ENCODE data around the gene SYT17. TPM values are rescaled to one million over a fixed set of nuclear protein-coding genes. Genes with fewer than 3 reads are reported as not detected.

The SYT17 gene
- total RNA-seq, 1 experiment from 2014 or later, result not detected

- H2AFZ ChIP-seq (ENCODE audit: low read length), result no peak overlapping the region
- no peaks in the 10 kb centered on the region for H3K9me3 ChIP-seq (ENCODE audit: low read length)
- H3K27me3 ChIP-seq (ENCODE audit: low read length), result no peaks in the 10 kb centered on the region
- H3K4me3 ChIP-seq (ENCODE audit: low read length), result no peak overlapping the region
- no peak overlapping the region for H3K9ac ChIP-seq (ENCODE audit: low read length)
- DNase-seq, result no peak
- no peak overlapping the region for H3K4me2 ChIP-seq (ENCODE audit: low read depth, low read length, poor library complexity, severe bottlenecking)
- H3K9me2 ChIP-seq (replicated peaks; ENCODE audit: insufficient read depth, low read length), result no peaks in the 10 kb centered on the region
- no peaks in the 10 kb centered on the region for H3K79me2 ChIP-seq (ENCODE audit: low read length)
- no peaks in the 10 kb centered on the region for H3K4me1 ChIP-seq (ENCODE audit: low read length)
- no peaks in the 10 kb centered on the region for H3K36me3 ChIP-seq (ENCODE audit: insufficient read depth, low read length)
- no peak overlapping the region for H3K27ac ChIP-seq (ENCODE audit: low read length)
- H4K20me1 ChIP-seq (ENCODE audit: insufficient read depth, low read depth, low read length), result no peaks in the 10 kb centered on the region
Observed at GRCh38 chr16:19287241-19287640, 119.2 kb downstream of the SYT17 start.

- Histone ChIP-seq H3K9me2 (replicated peaks; ENCODE audit: insufficient read depth, low read length) (no peaks in the 10 kb centered on the region), H3K27me3 (ENCODE audit: low read length) (no peaks in the 10 kb centered on the region), H3K27ac (ENCODE audit: low read length) (no peak overlapping the region), H3K36me3 (ENCODE audit: insufficient read depth, low read length) (no peaks in the 10 kb centered on the region), H3K9me3 (ENCODE audit: low read length) (no peaks in the 10 kb centered on the region), H3K4me2 (ENCODE audit: low read depth, low read length, poor library complexity, severe bottlenecking) (no peak overlapping the region), H4K20me1 (ENCODE audit: insufficient read depth, low read depth, low read length) (no peaks in the 10 kb centered on the region), H2AFZ (ENCODE audit: low read length) (no peak overlapping the region), H3K4me3 (ENCODE audit: low read length) (no peak overlapping the region), H3K79me2 (ENCODE audit: low read length) (no peaks in the 10 kb centered on the region), H3K9ac (ENCODE audit: low read length) (no peak overlapping the region), H3K4me1 (ENCODE audit: low read length) (no peaks in the 10 kb centered on the region)
- DNase-seq, result no peak
Observed at GRCh38 chr16:19288872-19289799, 121.1 kb downstream of the SYT17 start.

GRCh38 chr16:19289811-19290485 is 121.9 kb downstream of the SYT17 start:
- H3K27me3 ChIP-seq (ENCODE audit: low read length), result no peaks in the 10 kb centered on the region
- H4K20me1 ChIP-seq (ENCODE audit: insufficient read depth, low read depth, low read length), result no peaks in the 10 kb centered on the region
- no peaks in the 10 kb centered on the region for H3K79me2 ChIP-seq (ENCODE audit: low read length)
- H3K36me3 ChIP-seq (ENCODE audit: insufficient read depth, low read length), result no peaks in the 10 kb centered on the region
- H2AFZ ChIP-seq (ENCODE audit: low read length), result no peak overlapping the region
- no peak overlapping the region for H3K4me3 ChIP-seq (ENCODE audit: low read length)
- H3K4me1 ChIP-seq (ENCODE audit: low read length), result no peaks in the 10 kb centered on the region
- no peaks in the 10 kb centered on the region for H3K9me2 ChIP-seq (replicated peaks; ENCODE audit: insufficient read depth, low read length)
- no peaks in the 10 kb centered on the region for H3K9me3 ChIP-seq (ENCODE audit: low read length)
- no peak for DNase-seq
- no peak overlapping the region for H3K9ac ChIP-seq (ENCODE audit: low read length)
- no peak overlapping the region for H3K27ac ChIP-seq (ENCODE audit: low read length)
- no peak overlapping the region for H3K4me2 ChIP-seq (ENCODE audit: low read depth, low read length, poor library complexity, severe bottlenecking)

GRCh38 chr16:19290860-19291259 is 122.8 kb downstream of the SYT17 start:
- Histone ChIP-seq H3K9ac (ENCODE audit: low read length) (no peak overlapping the region), H3K27me3 (ENCODE audit: low read length) (no peaks in the 10 kb centered on the region), H4K20me1 (ENCODE audit: insufficient read depth, low read depth, low read length) (no peaks in the 10 kb centered on the region), H3K79me2 (ENCODE audit: low read length) (no peaks in the 10 kb centered on the region), H2AFZ (ENCODE audit: low read length) (no peak overlapping the region), H3K36me3 (ENCODE audit: insufficient read depth, low read length) (no peaks in the 10 kb centered on the region), H3K4me2 (ENCODE audit: low read depth, low read length, poor library complexity, severe bottlenecking) (no peak overlapping the region), H3K9me2 (replicated peaks; ENCODE audit: insufficient read depth, low read length) (no peaks in the 10 kb centered on the region), H3K4me1 (ENCODE audit: low read length) (no peaks in the 10 kb centered on the region), H3K9me3 (ENCODE audit: low read length) (no peaks in the 10 kb centered on the region), H3K4me3 (ENCODE audit: low read length) (no peak overlapping the region), H3K27ac (ENCODE audit: low read length) (no peak overlapping the region)
- DNase-seq, result no peak

- peak; percentile 49 for DNase-seq
- no peaks in the 10 kb centered on the region for H4K20me1 ChIP-seq (ENCODE audit: insufficient read depth, low read depth, low read length)
- H3K27ac ChIP-seq (ENCODE audit: low read length), result no peak overlapping the region
- H3K36me3 ChIP-seq (ENCODE audit: insufficient read depth, low read length), result no peaks in the 10 kb centered on the region
- no peaks in the 10 kb centered on the region for H3K4me1 ChIP-seq (ENCODE audit: low read length)
- no peaks in the 10 kb centered on the region for H3K79me2 ChIP-seq (ENCODE audit: low read length)
- no peaks in the 10 kb centered on the region for H3K9me2 ChIP-seq (replicated peaks; ENCODE audit: insufficient read depth, low read length)
- no peak overlapping the region for H3K9ac ChIP-seq (ENCODE audit: low read length)
- H3K4me3 ChIP-seq (ENCODE audit: low read length), result no peak overlapping the region
- H3K4me2 ChIP-seq (ENCODE audit: low read depth, low read length, poor library complexity, severe bottlenecking), result no peak overlapping the region
- H3K9me3 ChIP-seq (ENCODE audit: low read length), result no peaks in the 10 kb centered on the region
- H2AFZ ChIP-seq (ENCODE audit: low read length), result no peak overlapping the region
- no peaks in the 10 kb centered on the region for H3K27me3 ChIP-seq (ENCODE audit: low read length)
Observed at GRCh38 chr16:19291475-19291874, 123.4 kb downstream of the SYT17 start.

GRCh38 chr16:19292186-19292585 is 124.1 kb downstream of the SYT17 start:
- Histone ChIP-seq H3K36me3 (ENCODE audit: insufficient read depth, low read length) (no peaks in the 10 kb centered on the region), H3K9me3 (ENCODE audit: low read length) (no peaks in the 10 kb centered on the region), H3K27me3 (ENCODE audit: low read length) (no peaks in the 10 kb centered on the region), H3K9ac (ENCODE audit: low read length) (no peak overlapping the region), H2AFZ (ENCODE audit: low read length) (no peak overlapping the region), H3K27ac (ENCODE audit: low read length) (no peak overlapping the region), H3K4me1 (ENCODE audit: low read length) (no peaks in the 10 kb centered on the region), H4K20me1 (ENCODE audit: insufficient read depth, low read depth, low read length) (no peaks in the 10 kb centered on the region), H3K4me2 (ENCODE audit: low read depth, low read length, poor library complexity, severe bottlenecking) (no peak overlapping the region), H3K4me3 (ENCODE audit: low read length) (no peak overlapping the region), H3K79me2 (ENCODE audit: low read length) (no peaks in the 10 kb centered on the region), H3K9me2 (replicated peaks; ENCODE audit: insufficient read depth, low read length) (no peaks in the 10 kb centered on the region)
- DNase-seq, result no peak

- Histone ChIP-seq H3K79me2 (ENCODE audit: low read length) (no peaks in the 10 kb centered on the region), H3K27ac (ENCODE audit: low read length) (no peak overlapping the region), H3K9me3 (ENCODE audit: low read length) (no peaks in the 10 kb centered on the region), H3K4me2 (ENCODE audit: low read depth, low read length, poor library complexity, severe bottlenecking) (no peak overlapping the region), H3K9me2 (replicated peaks; ENCODE audit: insufficient read depth, low read length) (no peaks in the 10 kb centered on the region), H3K4me1 (ENCODE audit: low read length) (no peaks in the 10 kb centered on the region), H3K4me3 (ENCODE audit: low read length) (no peak overlapping the region), H3K27me3 (ENCODE audit: low read length) (no peaks in the 10 kb centered on the region), H3K36me3 (ENCODE audit: insufficient read depth, low read length) (no peaks in the 10 kb centered on the region), H2AFZ (ENCODE audit: low read length) (no peak overlapping the region), H4K20me1 (ENCODE audit: insufficient read depth, low read depth, low read length) (no peaks in the 10 kb centered on the region), H3K9ac (ENCODE audit: low read length) (no peak overlapping the region)
- DNase-seq, result no peak
Observed at GRCh38 chr16:19294156-19294649, 126.2 kb downstream of the SYT17 start.

GRCh38 chr16:19295393-19295792 is 127.4 kb downstream of the SYT17 start:
- Histone ChIP-seq H3K9ac (ENCODE audit: low read length) (no peak overlapping the region), H3K27ac (ENCODE audit: low read length) (no peak overlapping the region), H3K79me2 (ENCODE audit: low read length) (no peaks in the 10 kb centered on the region), H3K4me2 (ENCODE audit: low read depth, low read length, poor library complexity, severe bottlenecking) (no peak overlapping the region), H3K4me1 (ENCODE audit: low read length) (no peaks in the 10 kb centered on the region), H3K27me3 (ENCODE audit: low read length) (no peaks in the 10 kb centered on the region), H3K9me3 (ENCODE audit: low read length) (no peaks in the 10 kb centered on the region), H2AFZ (ENCODE audit: low read length) (no peak overlapping the region), H3K4me3 (ENCODE audit: low read length) (no peak overlapping the region), H3K36me3 (ENCODE audit: insufficient read depth, low read length) (no peaks in the 10 kb centered on the region), H4K20me1 (ENCODE audit: insufficient read depth, low read depth, low read length) (no peaks in the 10 kb centered on the region), H3K9me2 (replicated peaks; ENCODE audit: insufficient read depth, low read length) (no peaks in the 10 kb centered on the region)
- no peak for DNase-seq
